Lower lobe of right lung (tissue), 2 donors: ENCODE measurements around the gene PCDHGA10. TPM values are rescaled to one million over a fixed set of nuclear protein-coding genes. Genes with fewer than 3 reads are reported as not detected.

Source experiments
- ATAC-seq, 2 donors: fragments of 200-7000 bp; cut with Tn5 transposase; one replicate each; pipeline ENCODE4 v1.9.1; 2020 to 2022; ENCODE audit warnings: mild to moderate bottlenecking in 2 of 2, moderate library complexity in 2 of 2
- DNase-seq: peaks from one replicate; pipeline ENCODE4 v3.0.0-alpha.2; 2020
- H3K27ac ChIP-seq: fragments of 200-600 bp; one replicate; pipeline ENCODE4 v1.8.0; 2022
- H3K27me3 ChIP-seq: fragments of 200-600 bp; one replicate; pipeline ENCODE4 v1.8.0; 2022; ENCODE audit warnings: low read depth
- H3K36me3 ChIP-seq: fragments of 200-600 bp; one replicate; pipeline ENCODE4 v1.8.0; 2022; ENCODE audit warnings: mild to moderate bottlenecking
- H3K4me1 ChIP-seq: fragments of 200-600 bp; one replicate; pipeline ENCODE4 v1.8.0; 2022
- H3K4me3 ChIP-seq: fragments of 200-600 bp; one replicate; pipeline ENCODE4 v1.8.0; 2022; ENCODE audit warnings: mild to moderate bottlenecking
- H3K9me3 ChIP-seq: fragments of 200-600 bp; one replicate; pipeline ENCODE4 v1.8.0; 2022
- CTCF ChIP-seq: fragments of 200-600 bp; IDR thresholded peaks from one replicate; pipeline ENCODE4 v1.8.0; 2022; ENCODE audit warnings: antibody characterized with exemption, mild to moderate bottlenecking
- intact Hi-C: fragments of 100-400 bp; cut with DNase I; formaldehyde crosslinking; loops from one replicate; pipeline ENCODE4 v1.11.0; 2022
- total RNA-seq: library from RNA; stranded (reverse); fragmentation: NEBNext Ultra II Directional; extraction: Animal tissue kit (Norgen Biotek cat#: 25700); gene quantifications from one replicate; pipeline ENCODE4 v1.2.1, GENCODE V29; 2021
- donor health status: DM: no; HTN: yes; CAD: no; lungs with severe emphysema.

PCDHGA10 gene
- total RNA-seq, 1 donor from 2014 or later: 5.4 TPM

GRCh38 chr5:141440341-141440740 lies 27.6 kb downstream of the PCDHGA10 start:
- Histone ChIP-seq H3K4me1 (no peaks in the 10 kb centered on the region), H3K27me3 (no peaks in the 10 kb centered on the region), H3K36me3 (no peaks in the 10 kb centered on the region), H3K4me3 (no peak overlapping the region), H3K9me3 (peaks cover 44% of the 10 kb centered on the region), H3K27ac (no peak overlapping the region)
- ATAC-seq (no peak), DNase-seq (no peak)
- intact Hi-C loops: no loop called here
- no peak for TF ChIP-seq CTCF

GRCh38 chr5:141441571-141442170 lies 28.9 kb downstream of the PCDHGA10 start:
- H3K27me3 ChIP-seq: no peaks in the 10 kb centered on the region
- DNase-seq: no peak
- no peaks in the 10 kb centered on the region for H3K36me3 ChIP-seq
- no peak for TF ChIP-seq CTCF
- H3K27ac ChIP-seq: no peak overlapping the region
- ATAC-seq: no peak
- H3K4me1 ChIP-seq: no peaks in the 10 kb centered on the region
- no peak overlapping the region for H3K4me3 ChIP-seq
- intact Hi-C loops: no loop called here
- H3K9me3 ChIP-seq: peaks cover 31% of the 10 kb centered on the region

- no peaks in the 10 kb centered on the region for H3K27me3 ChIP-seq
- no peak overlapping the region for H3K27ac ChIP-seq
- no peak overlapping the region for H3K4me3 ChIP-seq
- H3K9me3 ChIP-seq: no peaks in the 10 kb centered on the region
- DNase-seq (no peak), ATAC-seq (no peak)
- H3K36me3 ChIP-seq: no peaks in the 10 kb centered on the region
- intact Hi-C loops: no loop called here
- TF ChIP-seq CTCF: no peak
- H3K4me1 ChIP-seq: no peaks in the 10 kb centered on the region
These were observed 52.6 kb downstream of the PCDHGA10 start for GRCh38 chr5:141465351-141465750.

Other genes with a start within 250 kb of the PCDHGA10 start
- gene PCDHB7, start 240.3 kb upstream of the PCDHGA10 start, total RNA-seq: 1.9 TPM
- gene PCDHB8, start 235.2 kb upstream of the PCDHGA10 start, total RNA-seq: 2.6 TPM
- 2.6 TPM for gene PCDHB16, start 230.6 kb upstream of the PCDHGA10 start, total RNA-seq
- gene PCDHB9, start 225.8 kb upstream of the PCDHGA10 start, total RNA-seq: 3.0 TPM
- 2.0 TPM for gene PCDHB10, start 220.6 kb upstream of the PCDHGA10 start, total RNA-seq
- 2.7 TPM for gene PCDHB11, start 213.4 kb upstream of the PCDHGA10 start, total RNA-seq
- gene PCDHB12, start 204.3 kb upstream of the PCDHGA10 start, total RNA-seq: 1.7 TPM
- gene PCDHB13, start 199.1 kb upstream of the PCDHGA10 start, total RNA-seq: 2.9 TPM
- gene PCDHB14, start 189.6 kb upstream of the PCDHGA10 start, total RNA-seq: 2.1 TPM
- 2.8 TPM for gene PCDHB15, start 167.6 kb upstream of the PCDHGA10 start, total RNA-seq
- 0.71 TPM for gene SLC25A2, start 108.9 kb upstream of the PCDHGA10 start, total RNA-seq
- 65.0 TPM for gene TAF7, start 92.2 kb upstream of the PCDHGA10 start, total RNA-seq
- gene PCDHGA1, start 82.5 kb upstream of the PCDHGA10 start, total RNA-seq: 0.53 TPM
- gene PCDHGA2, start 74.2 kb upstream of the PCDHGA10 start, total RNA-seq: 2.7 TPM
- 1.8 TPM for gene PCDHGA3, start 69.2 kb upstream of the PCDHGA10 start, total RNA-seq
- gene PCDHGB1, start 62.9 kb upstream of the PCDHGA10 start, total RNA-seq: 1.8 TPM
- 3.1 TPM for gene PCDHGA4, start 58.0 kb upstream of the PCDHGA10 start, total RNA-seq
- 3.7 TPM for gene PCDHGB2, start 53.0 kb upstream of the PCDHGA10 start, total RNA-seq
- 2.8 TPM for gene PCDHGA5, start 48.8 kb upstream of the PCDHGA10 start, total RNA-seq
- 2.2 TPM for gene PCDHGB3, start 42.7 kb upstream of the PCDHGA10 start, total RNA-seq
- 3.2 TPM for gene PCDHGA6, start 39.1 kb upstream of the PCDHGA10 start, total RNA-seq
- 1.9 TPM for gene PCDHGA7, start 30.2 kb upstream of the PCDHGA10 start, total RNA-seq
- 5.3 TPM for gene PCDHGB4, start 25.3 kb upstream of the PCDHGA10 start, total RNA-seq
- gene PCDHGA8, start 20.4 kb upstream of the PCDHGA10 start, total RNA-seq: 1.5 TPM
- 9.1 TPM for gene PCDHGB5, start 15.0 kb upstream of the PCDHGA10 start, total RNA-seq
- gene PCDHGA9, start 10.2 kb upstream of the PCDHGA10 start, total RNA-seq: 4.8 TPM
- 7.7 TPM for gene PCDHGB6, start 5.0 kb upstream of the PCDHGA10 start, total RNA-seq
- 15.9 TPM for gene PCDHGB7, start 4.7 kb downstream of the PCDHGA10 start, total RNA-seq
- gene PCDHGA11, start 8.1 kb downstream of the PCDHGA10 start, total RNA-seq: 3.2 TPM
- gene PCDHGA12, start 17.5 kb downstream of the PCDHGA10 start, total RNA-seq: 5.9 TPM
- gene PCDHGC3, start 63.0 kb downstream of the PCDHGA10 start, total RNA-seq: 82.4 TPM
- gene PCDHGC4, start 72.0 kb downstream of the PCDHGA10 start, total RNA-seq: 1.5 TPM
- gene PCDHGC5, start 76.1 kb downstream of the PCDHGA10 start, total RNA-seq: 1.8 TPM
- 118 TPM for gene DIAPH1, start 206.0 kb downstream of the PCDHGA10 start, total RNA-seq
- gene HDAC3, start 223.9 kb downstream of the PCDHGA10 start, total RNA-seq: 45.8 TPM
- gene RELL2, start 224.0 kb downstream of the PCDHGA10 start, total RNA-seq: 5.5 TPM
- 20.4 TPM for gene FCHSD1, start 238.4 kb downstream of the PCDHGA10 start, total RNA-seq